Endothelial cell of umbilical vein (primary cell): ENCODE data around the gene SLC36A4.

Experiments
- CTCF ChIP-seq, 2 donors: IDR thresholded peaks; 1 replicate in 1 of 2; 2 replicates in 1 of 2; pipeline ENCODE4 v1.5.1; 2011; ENCODE audit warnings: low read length in 2 of 2, mild to moderate bottlenecking in 2 of 2, moderate library complexity in 2 of 2, control low read depth in 1 of 2, inconsistent platforms in 1 of 2, low read depth in 1 of 2; ENCODE audit not compliant: insufficient read depth in 1 of 2; ENCODE audit errors: extremely low read depth in 1 of 2
- FOS ChIP-seq: IDR thresholded peaks from 2 replicates; pipeline ENCODE4 v1.6.1; 2011; ENCODE audit warnings: mild to moderate bottlenecking, low read length, moderate library complexity, borderline replicate concordance; ENCODE audit not compliant: insufficient read depth
- MYC ChIP-seq: IDR thresholded peaks from one replicate; pipeline ENCODE4 v1.6.1; 2011; ENCODE audit warnings: mild to moderate bottlenecking, low read depth, low read length
- POLR2A ChIP-seq: IDR thresholded peaks from 2 replicates; pipeline ENCODE4 v1.6.1; 2012; ENCODE audit warnings: low read depth, mild to moderate bottlenecking, control low read depth, low read length

- no peak for TF ChIP-seq CTCF (IDR thresholded peaks at IDR 0.05; ENCODE audit: extremely low read depth in 1 of 2, insufficient read depth in 1 of 2, low read depth in 1 of 2, low read length in 2 of 2)
- TF ChIP-seq MYC = no peak
- TF ChIP-seq FOS = no peak
- no peak for TF ChIP-seq POLR2A
Measured at GRCh38 chr11:93132836-93133235, 65.0 kb downstream of the SLC36A4 start.
